Globus pallidus (tissue), 1 donor: Measurements from ENCODE around the gene CDK6.

ENCODE experiments used
- DNase-seq: peaks from one replicate; pipeline ENCODE4 v3.0.0-alpha.2; 2015; ENCODE audit warnings: low spot score

The CDK6 gene

GRCh38 chr7:92708111-92709042, 128.0 kb downstream of the CDK6 start:
- no peak for DNase-seq

- no peak for DNase-seq
Observed at GRCh38 chr7:92707435-92707834, 128.9 kb downstream of the CDK6 start.

- no peak for DNase-seq
Observed at GRCh38 chr7:92706563-92706962, 129.8 kb downstream of the CDK6 start.

GRCh38 chr7:92705831-92706230, 130.5 kb downstream of the CDK6 start:
- no peak for DNase-seq

GRCh38 chr7:92704858-92705257, 131.5 kb downstream of the CDK6 start:
- no peak for DNase-seq

GRCh38 chr7:92702535-92702934, 133.8 kb downstream of the CDK6 start:
- DNase-seq: no peak

GRCh38 chr7:92699966-92700514, 136.3 kb downstream of the CDK6 start:
- DNase-seq: no peak

GRCh38 chr7:92699560-92699959, 136.8 kb downstream of the CDK6 start:
- DNase-seq: no peak

GRCh38 chr7:92698237-92698841, 138.0 kb downstream of the CDK6 start:
- DNase-seq: peak; percentile 86

GRCh38 chr7:92697414-92697813, 139.0 kb downstream of the CDK6 start:
- DNase-seq: no peak

GRCh38 chr7:92697012-92697411, 139.4 kb downstream of the CDK6 start:
- DNase-seq: no peak

- DNase-seq: no peak
Observed at GRCh38 chr7:92696584-92696983, 139.8 kb downstream of the CDK6 start.

- peak; percentile 63 for DNase-seq
Observed at GRCh38 chr7:92695308-92696261, 140.8 kb downstream of the CDK6 start.

- DNase-seq: no peak
Observed at GRCh38 chr7:92694211-92694610, 142.2 kb downstream of the CDK6 start.

- DNase-seq: no peak
Observed at GRCh38 chr7:92693519-92693918, 142.9 kb downstream of the CDK6 start.

- DNase-seq: peak; percentile 58
Observed at GRCh38 chr7:92691578-92691977, 144.8 kb downstream of the CDK6 start.

- DNase-seq: no peak
Observed at GRCh38 chr7:92685136-92686042, 151.0 kb downstream of the CDK6 start.

GRCh38 chr7:92684274-92684673, 152.1 kb downstream of the CDK6 start:
- DNase-seq: no peak

- DNase-seq: no peak
Observed at GRCh38 chr7:92682903-92683539, 153.4 kb downstream of the CDK6 start.

GRCh38 chr7:92682330-92682729, 154.0 kb downstream of the CDK6 start:
- no peak for DNase-seq
